Stimulated activated CD4-positive, alpha-beta T cell treated with anti-CD3 and anti-CD28 coated beads, Interleukin-2, amount 100 ng/mL, for 24 hours (primary cell): ENCODE measurements around the gene CA9.
"Not testable (repeated sequence)": the region's sequence is repeated elsewhere in the genome, so short reads cannot be mapped to it uniquely, and the experiment has no call there.

ENCODE experiments used
- DNase-seq, 2 donors: peaks; one replicate each; pipeline ENCODE4 v3.0.0-alpha.2; 2020

CA9 gene

GRCh38 chr9:35673132-35674024 is at the start of gene CA9:
TSS of gene CA9 (plus strand) at chr9:35673928. CDS start at chr9:35673960, 32 bp downstream.
- DNase-seq, result no peak

GRCh38 chr9:35627575-35627974 is 46.2 kb upstream of the CA9 start:
- no peak for DNase-seq

GRCh38 chr9:35628389-35628991 is 45.2 kb upstream of the CA9 start:
- DNase-seq, result no peak

- no peak for DNase-seq
Observed at GRCh38 chr9:35629597-35629996, 44.1 kb upstream of the CA9 start.

GRCh38 chr9:35635730-35636129 is 38.0 kb upstream of the CA9 start:
- DNase-seq, result no peak

- no peak for DNase-seq
Observed at GRCh38 chr9:35636135-35636876, 37.4 kb upstream of the CA9 start.

- DNase-seq, result not testable (repeated sequence)
Observed at GRCh38 chr9:35636877-35637246, 36.9 kb upstream of the CA9 start.

- not testable (repeated sequence) for DNase-seq
Observed at GRCh38 chr9:35637427-35637955, 36.2 kb upstream of the CA9 start.

- DNase-seq, result not testable (repeated sequence)
Observed at GRCh38 chr9:35638751-35639150, 35.0 kb upstream of the CA9 start.

GRCh38 chr9:35639225-35639624 is 34.5 kb upstream of the CA9 start:
- not testable (repeated sequence) for DNase-seq

- no peak for DNase-seq
Observed at GRCh38 chr9:35639631-35640030, 34.1 kb upstream of the CA9 start.

- DNase-seq, result not testable (repeated sequence)
Observed at GRCh38 chr9:35640431-35640830, 33.3 kb upstream of the CA9 start.

- not testable (repeated sequence) for DNase-seq
Observed at GRCh38 chr9:35641478-35641877, 32.2 kb upstream of the CA9 start.

GRCh38 chr9:35643046-35643445 is 30.7 kb upstream of the CA9 start:
- no peak for DNase-seq

- not testable (repeated sequence) for DNase-seq
Observed at GRCh38 chr9:35645736-35646135, 28.0 kb upstream of the CA9 start.

- DNase-seq, result no peak
Observed at GRCh38 chr9:35646153-35646532, 27.6 kb upstream of the CA9 start.

- peak; percentile 91 to 94 for DNase-seq
Observed at GRCh38 chr9:35646533-35647265, 27.0 kb upstream of the CA9 start.

GRCh38 chr9:35649431-35650340 is 24.0 kb upstream of the CA9 start:
- peak; percentile 54 to 63 for DNase-seq

- peak in 1 of 2 donors; percentile 60 for DNase-seq
Observed at GRCh38 chr9:35650341-35651158, 23.2 kb upstream of the CA9 start, which contains the start of gene SIT1. TSS of gene SIT1 (minus strand) at chr9:35650931. CDS start at chr9:35650853, 78 bp downstream.
